Measurements from ENCODE around the gene SNX33. TPM values are rescaled to one million over a fixed set of nuclear protein-coding genes. Genes with fewer than 3 reads are reported as not detected.
"Not testable (repeated sequence)": the region's sequence is repeated elsewhere in the genome, so short reads cannot be mapped to it uniquely, and the experiment has no call there.

SNX33 gene
- total and polyA plus RNA-seq, 9 donors = 16.0 to 37.3 (median 28.3) TPM

DNA sequence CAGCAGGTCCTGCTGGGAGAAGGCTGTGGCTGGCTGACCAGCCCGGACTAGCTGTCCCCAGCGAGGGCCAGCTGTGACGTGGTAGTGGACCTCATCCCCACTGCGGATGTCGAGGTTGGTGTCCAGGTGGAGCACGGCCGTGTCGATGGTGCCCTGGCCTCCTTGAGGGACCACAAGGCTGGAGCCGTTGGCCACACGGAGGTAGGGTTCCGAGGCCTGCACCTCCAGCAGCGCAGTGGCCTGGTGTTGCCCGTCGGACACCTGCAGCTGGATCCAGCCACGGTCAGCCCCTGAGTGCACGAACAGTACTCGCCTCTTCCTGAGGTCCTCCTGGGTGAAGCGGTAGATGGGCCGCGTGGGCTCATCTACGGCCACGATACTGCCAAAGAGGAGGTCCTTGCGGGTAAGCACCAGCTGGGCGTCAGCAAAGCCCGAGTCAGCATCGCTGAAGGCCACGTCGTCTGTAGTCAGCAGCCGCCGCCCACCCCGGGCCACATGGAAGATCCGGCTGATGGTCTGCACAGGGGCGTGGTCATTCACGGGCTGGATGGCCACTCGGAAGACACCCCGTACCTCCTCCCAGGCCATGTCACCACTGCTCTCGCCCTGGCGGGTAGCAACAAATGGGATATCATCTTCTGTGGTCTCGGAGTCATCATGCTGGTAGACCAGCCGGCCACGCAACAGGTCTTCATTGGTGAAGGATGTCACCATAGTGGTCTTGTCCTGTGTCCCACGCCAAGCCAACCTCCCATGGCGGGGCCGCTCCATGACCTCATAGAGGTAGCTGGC, 40.0 kb downstream of the SNX33 start:
- Histone ChIP-seq H3K9me3 (no peaks in the 10 kb centered on the region), H3K4me3 (no peak overlapping the region), H3K27ac (no peak overlapping the region), H3K4me1 (ENCODE audit: insufficient read depth) (peaks cover 4% of the 10 kb centered on the region), H3K27me3 (no peaks in the 10 kb centered on the region), H3K36me3 (no peaks in the 10 kb centered on the region)
- 88 to 91% (median 88%) methylated on average over 29 to 44 of the region's 44 CpGs for WGBS, 3 donors
- intact Hi-C loops (cut with DNase I) = loop anchor here in 3 of 4 donors (5.0 to 10.0 kb wide), 6 partner anchors 45 to 183 kb away; no protein-coding TSS in a partner anchor
- TF ChIP-seq EP300 (IDR thresholded peaks at IDR 0.05) = no peak
- no peak for TF ChIP-seq POLR2A (IDR thresholded peaks at IDR 0.05)
- TF ChIP-seq, protein P1, sequence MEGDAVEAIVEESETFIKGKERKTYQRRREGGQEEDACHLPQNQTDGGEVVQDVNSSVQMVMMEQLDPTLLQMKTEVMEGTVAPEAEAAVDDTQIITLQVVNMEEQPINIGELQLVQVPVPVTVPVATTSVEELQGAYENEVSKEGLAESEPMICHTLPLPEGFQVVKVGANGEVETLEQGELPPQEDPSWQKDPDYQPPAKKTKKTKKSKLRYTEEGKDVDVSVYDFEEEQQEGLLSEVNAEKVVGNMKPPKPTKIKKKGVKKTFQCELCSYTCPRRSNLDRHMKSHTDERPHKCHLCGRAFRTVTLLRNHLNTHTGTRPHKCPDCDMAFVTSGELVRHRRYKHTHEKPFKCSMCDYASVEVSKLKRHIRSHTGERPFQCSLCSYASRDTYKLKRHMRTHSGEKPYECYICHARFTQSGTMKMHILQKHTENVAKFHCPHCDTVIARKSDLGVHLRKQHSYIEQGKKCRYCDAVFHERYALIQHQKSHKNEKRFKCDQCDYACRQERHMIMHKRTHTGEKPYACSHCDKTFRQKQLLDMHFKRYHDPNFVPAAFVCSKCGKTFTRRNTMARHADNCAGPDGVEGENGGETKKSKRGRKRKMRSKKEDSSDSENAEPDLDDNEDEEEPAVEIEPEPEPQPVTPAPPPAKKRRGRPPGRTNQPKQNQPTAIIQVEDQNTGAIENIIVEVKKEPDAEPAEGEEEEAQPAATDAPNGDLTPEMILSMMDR (IDR thresholded peaks at IDR 0.05) = no peak
- peak in 1 of 5 donors; percentile 31 for DNase-seq

DNA sequence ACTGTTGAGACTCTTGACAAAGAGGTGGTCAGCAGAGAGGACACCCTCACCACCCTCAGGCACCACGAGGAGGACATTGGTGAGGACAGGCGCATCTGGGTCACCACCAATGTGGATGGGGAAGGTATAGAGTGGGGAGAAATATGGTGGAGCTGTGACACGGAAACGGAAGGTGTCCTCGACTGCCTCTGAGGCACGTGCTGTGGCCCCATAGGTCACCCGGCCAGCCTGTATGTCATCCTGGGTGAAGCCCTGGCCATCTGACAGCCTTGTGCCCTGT, 40.5 kb downstream of the SNX33 start:
- WGBS, 3 donors = 92 to 94% (median 92%) methylated on average over 7 of the region's 7 CpGs
- intact Hi-C loops (cut with DNase I) = loop anchor here in 3 of 4 donors (5.0 to 10.0 kb wide), 6 partner anchors 44 to 183 kb away; no protein-coding TSS in a partner anchor
- TF ChIP-seq EP300 (IDR thresholded peaks at IDR 0.05) (no peak), POLR2A (IDR thresholded peaks at IDR 0.05) (no peak)
- H3K27ac ChIP-seq = no peak overlapping the region
- H3K4me1 ChIP-seq (ENCODE audit: insufficient read depth) = peaks cover 4% of the 10 kb centered on the region
- no peaks in the 10 kb centered on the region for H3K36me3 ChIP-seq
- H3K9me3 ChIP-seq = no peaks in the 10 kb centered on the region
- H3K4me3 ChIP-seq = no peak overlapping the region
- no peak for DNase-seq
- no peaks in the 10 kb centered on the region for H3K27me3 ChIP-seq

DNA sequence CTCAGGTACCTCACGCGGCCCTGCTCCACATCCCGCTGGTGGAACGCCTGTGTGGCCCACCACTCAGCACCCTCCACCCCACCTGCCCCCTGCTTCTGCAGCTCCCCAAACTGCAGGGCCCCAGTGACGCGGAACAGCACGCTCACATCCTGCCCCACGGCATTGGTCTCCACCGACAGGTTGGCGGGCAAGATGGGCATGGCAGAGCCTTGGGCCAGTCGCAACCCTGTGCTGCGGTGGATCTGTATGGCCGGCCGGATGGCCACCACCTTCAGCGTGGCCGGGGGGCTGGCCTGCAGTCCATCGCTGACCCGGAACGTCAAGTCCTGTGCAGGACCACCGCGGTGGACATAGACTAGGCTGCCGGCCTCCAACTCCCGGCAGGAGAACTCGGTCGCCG, 41.1 kb downstream of the SNX33 start:
- Histone ChIP-seq H3K4me3 (no peak overlapping the region), H3K36me3 (no peaks in the 10 kb centered on the region), H3K27ac (no peak overlapping the region), H3K27me3 (no peaks in the 10 kb centered on the region), H3K9me3 (no peaks in the 10 kb centered on the region), H3K4me1 (ENCODE audit: insufficient read depth) (peaks cover 7% of the 10 kb centered on the region)
- DNase-seq = no peak
- no peak for TF ChIP-seq EP300 (IDR thresholded peaks at IDR 0.05)
- TF ChIP-seq POLR2A (IDR thresholded peaks at IDR 0.05) = no peak
- TF ChIP-seq, protein P1 (IDR thresholded peaks at IDR 0.05) = no peak
- WGBS, 3 donors = 91 to 96% (median 95%) methylated on average over 21 to 26 of the region's 26 CpGs
- intact Hi-C loops (cut with DNase I) = loop anchor here in 3 of 4 donors (5.0 to 10.0 kb wide), 6 partner anchors 43 to 184 kb away; no protein-coding TSS in a partner anchor

DNA sequence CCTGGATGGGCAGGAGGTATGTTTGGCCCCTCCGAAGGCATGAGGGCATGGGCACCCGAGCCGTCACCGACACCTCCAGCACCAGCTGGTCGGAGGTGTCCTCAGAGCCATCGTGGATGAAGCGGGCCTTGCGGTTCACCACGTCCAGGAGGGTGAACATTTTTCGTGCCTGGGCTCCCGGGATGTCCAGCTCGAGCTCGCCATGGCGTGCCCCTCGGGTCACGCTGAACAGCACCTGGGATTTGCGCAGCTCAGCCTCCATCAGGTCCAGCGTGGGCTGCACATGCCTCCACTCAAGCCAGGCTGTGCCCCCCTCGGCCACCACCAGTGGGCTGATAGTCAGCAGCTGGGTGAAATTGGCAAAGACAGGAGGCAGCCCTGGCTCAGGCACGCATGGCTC, 41.7 kb downstream of the SNX33 start:
- H3K36me3 ChIP-seq = not testable (repeated sequence)

DNA sequence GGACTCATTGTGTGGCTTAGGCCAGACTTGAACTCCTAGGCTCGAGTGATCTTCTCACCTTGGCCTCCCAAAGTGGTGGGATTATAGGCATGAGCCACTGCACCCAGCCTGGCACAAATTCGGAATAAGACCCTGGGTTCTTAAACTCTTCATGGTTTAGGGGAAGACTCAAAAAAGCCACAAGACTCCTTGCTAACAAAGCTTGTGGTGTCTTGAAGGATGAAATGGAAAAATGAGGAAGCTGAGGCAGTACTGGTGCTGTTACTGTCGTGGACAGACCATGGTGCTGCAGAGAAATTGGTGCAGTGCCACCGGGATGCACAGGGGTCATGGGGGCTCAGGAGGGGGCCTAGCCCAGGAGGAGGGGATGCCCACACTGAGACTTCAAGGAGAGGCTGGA, 44.6 kb downstream of the SNX33 start:
- H3K27ac ChIP-seq, H3K36me3 ChIP-seq, H3K9me3 ChIP-seq, H3K27me3 ChIP-seq, H3K4me3 ChIP-seq: not testable (repeated sequence)
- intact Hi-C loops (cut with DNase I) = loop anchor here in 1 of 4 donors (10.0 kb wide), 1 partner anchor 328 kb away; the partner anchor contains the start of gene MAN2C1
- peak in 1 of 5 donors; percentile 30 for DNase-seq
- H3K4me1 ChIP-seq (ENCODE audit: insufficient read depth) = peaks cover 15% of the 10 kb centered on the region
- 68 to 80% (median 74%) methylated on average over 4 of the region's 4 CpGs for WGBS, 3 donors

More for the DNA sequence above, 41.7 kb downstream of the SNX33 start:
- not testable (repeated sequence) for H3K9me3 ChIP-seq, H3K4me3 ChIP-seq, H3K27me3 ChIP-seq, DNase-seq, H3K27ac ChIP-seq
- 87 to 92% (median 92%) methylated on average over 18 to 20 of the region's 20 CpGs for WGBS, 3 donors
- H3K4me1 ChIP-seq (ENCODE audit: insufficient read depth) = peaks cover 11% of the 10 kb centered on the region
- intact Hi-C loops (cut with DNase I) = loop anchor here in 3 of 4 donors (5.0 to 10.0 kb wide), 6 partner anchors 43 to 185 kb away; no protein-coding TSS in a partner anchor

DNA sequence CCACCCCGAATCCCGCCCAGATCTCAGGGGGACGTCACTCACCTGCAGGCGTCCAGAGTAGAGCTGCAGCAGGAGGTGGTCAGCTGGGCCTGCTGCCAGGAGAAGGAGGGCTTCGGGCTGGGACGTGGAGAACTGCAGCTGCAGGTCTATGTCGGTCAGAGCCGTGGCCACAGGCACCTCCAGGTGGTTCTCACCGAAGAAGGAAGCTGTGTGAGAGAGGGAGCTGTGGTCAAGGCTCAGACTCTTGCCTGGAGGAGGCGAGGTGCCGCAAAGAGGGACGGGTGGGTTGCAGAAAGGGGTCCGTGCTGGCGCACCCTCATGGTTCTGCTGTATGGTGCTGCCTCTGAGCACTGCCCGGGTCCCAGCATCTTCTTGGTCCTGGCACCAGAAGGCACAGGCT, 45.3 kb downstream of the SNX33 start:
- peaks cover 15% of the 10 kb centered on the region for H3K4me1 ChIP-seq (ENCODE audit: insufficient read depth)
- intact Hi-C loops (cut with DNase I) = loop anchor here in 1 of 4 donors (10.0 kb wide), 1 partner anchor 328 kb away; the partner anchor contains the start of gene MAN2C1

More for the DNA sequence above, 45.3 kb downstream of the SNX33 start:
- 63 to 69% (median 68%) methylated on average over 10 to 13 of the region's 15 CpGs for WGBS, 3 donors
- not testable (repeated sequence) for H3K36me3 ChIP-seq, H3K27ac ChIP-seq, H3K4me3 ChIP-seq, H3K9me3 ChIP-seq, H3K27me3 ChIP-seq
- peak in 1 of 5 donors; percentile 29 for DNase-seq
